GM04504 (cell line): Measurements from ENCODE around the gene LRRC56.

Experiments used
- DNase-seq: peaks from one replicate; pipeline ENCODE4 v3.0.0-alpha.2; 2012; ENCODE audit warnings: low read depth

The LRRC56 gene

GRCh38 chr11:601573-602245 lies 64.4 kb downstream of the LRRC56 start:
- no peak for DNase-seq

- no peak for DNase-seq
These were observed 65.8 kb downstream of the LRRC56 start for GRCh38 chr11:603154-603553.
